WI38 (cell line): ENCODE data around the gene HDC.

ENCODE experiments used
- H3K4me3 ChIP-seq: 2 replicates; pipeline ENCODE4 v1.5.1; 2011; ENCODE audit warnings: low read depth, mild to moderate bottlenecking, control low read depth, low read length
- TF ChIP-seq, protein P1 (sequence below): IDR thresholded peaks from 2 replicates; pipeline ENCODE4 v1.5.1; 2012; ENCODE audit warnings: low read depth, mild to moderate bottlenecking, control low read depth, low read length

The HDC gene

DNA sequence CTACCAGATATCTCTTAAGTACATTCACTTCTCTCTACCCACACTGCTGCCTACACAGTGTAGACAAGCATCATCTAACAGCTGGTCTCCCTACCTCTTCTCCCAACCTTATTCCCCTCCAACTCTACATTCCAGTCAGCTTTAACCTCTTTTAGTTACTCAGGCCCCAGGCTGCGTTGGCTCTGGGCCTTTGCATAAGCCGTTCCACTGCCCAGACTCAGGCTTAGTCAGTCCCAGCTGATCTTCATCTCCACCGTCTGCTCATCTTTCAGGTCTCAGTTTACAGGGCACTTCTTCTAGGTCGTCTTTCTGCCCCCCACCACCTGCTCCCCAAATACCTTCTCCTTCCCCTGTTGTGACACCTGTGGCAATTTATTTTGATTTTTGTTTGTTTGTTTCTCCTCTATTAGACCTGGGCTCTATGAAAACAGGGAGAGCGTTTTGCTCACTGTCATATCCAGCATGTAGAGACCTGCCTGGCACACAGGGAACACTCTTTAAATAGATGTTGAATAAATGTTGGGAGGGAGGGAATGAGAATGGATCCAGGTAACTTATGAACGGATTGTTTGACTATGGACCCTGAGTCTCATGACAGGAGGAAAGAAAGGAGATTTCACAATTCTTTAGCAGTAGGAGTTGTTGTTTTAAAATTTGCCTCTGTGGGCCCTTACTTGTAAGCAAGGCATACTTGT, 72.5 kb downstream of the HDC start:
- H3K4me3 ChIP-seq: no peak overlapping the region
- TF ChIP-seq, protein P1, sequence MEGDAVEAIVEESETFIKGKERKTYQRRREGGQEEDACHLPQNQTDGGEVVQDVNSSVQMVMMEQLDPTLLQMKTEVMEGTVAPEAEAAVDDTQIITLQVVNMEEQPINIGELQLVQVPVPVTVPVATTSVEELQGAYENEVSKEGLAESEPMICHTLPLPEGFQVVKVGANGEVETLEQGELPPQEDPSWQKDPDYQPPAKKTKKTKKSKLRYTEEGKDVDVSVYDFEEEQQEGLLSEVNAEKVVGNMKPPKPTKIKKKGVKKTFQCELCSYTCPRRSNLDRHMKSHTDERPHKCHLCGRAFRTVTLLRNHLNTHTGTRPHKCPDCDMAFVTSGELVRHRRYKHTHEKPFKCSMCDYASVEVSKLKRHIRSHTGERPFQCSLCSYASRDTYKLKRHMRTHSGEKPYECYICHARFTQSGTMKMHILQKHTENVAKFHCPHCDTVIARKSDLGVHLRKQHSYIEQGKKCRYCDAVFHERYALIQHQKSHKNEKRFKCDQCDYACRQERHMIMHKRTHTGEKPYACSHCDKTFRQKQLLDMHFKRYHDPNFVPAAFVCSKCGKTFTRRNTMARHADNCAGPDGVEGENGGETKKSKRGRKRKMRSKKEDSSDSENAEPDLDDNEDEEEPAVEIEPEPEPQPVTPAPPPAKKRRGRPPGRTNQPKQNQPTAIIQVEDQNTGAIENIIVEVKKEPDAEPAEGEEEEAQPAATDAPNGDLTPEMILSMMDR: no peak

DNA sequence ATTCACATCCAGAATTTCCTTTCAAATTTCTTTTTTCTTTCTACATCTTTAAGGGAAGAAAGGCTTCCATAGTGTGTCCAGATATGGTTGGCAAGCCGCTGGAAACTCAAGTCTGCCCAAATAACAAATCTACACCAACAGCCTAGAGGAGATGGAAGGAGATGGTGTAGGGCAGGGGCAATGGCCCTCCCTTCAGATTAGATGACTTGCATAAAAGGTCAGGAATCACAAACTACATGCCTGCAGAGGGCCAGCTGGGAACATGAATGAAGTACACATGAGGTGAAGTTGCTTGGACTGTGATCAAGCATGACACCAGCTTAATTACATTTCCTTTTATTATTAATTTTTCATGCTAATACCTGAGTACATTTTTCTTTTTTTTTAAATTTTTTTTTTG, 73.4 kb downstream of the HDC start:
- TF ChIP-seq, protein P1: no peak
- no peak overlapping the region for H3K4me3 ChIP-seq
